GM23338 (cell line): ENCODE data around the gene SPAG7. TPM values are rescaled to one million over a fixed set of nuclear protein-coding genes. Genes with fewer than 3 reads are reported as not detected.

ENCODE experiments used
- ATAC-seq: fragments of 200-7000 bp; cut with Tn5 transposase; 3 replicates; pipeline ENCODE4 v1.9.1; 2020
- DNase-seq: peaks from one replicate; pipeline ENCODE4 v3.0.0-alpha.2; 2015; ENCODE audit warnings: low spot score
- H2AFZ ChIP-seq: fragments of 200-600 bp; sonication (generic); 2 replicates; pipeline ENCODE4 v1.8.0; 2016; ENCODE audit warnings: antibody characterized with exemption, mild to moderate bottlenecking, moderate library complexity
- H3F3A ChIP-seq: fragments of 200-600 bp; sonication (generic); replicated peaks from 2 replicates; pipeline ENCODE4 v1.8.0; 2017; ENCODE audit warnings: antibody characterized with exemption, mixed run types, low read depth
- H3K27ac ChIP-seq: fragments of 200-600 bp; sonication (generic); 2 replicates; pipeline ENCODE4 v1.6.1; 2016; ENCODE audit warnings: low read depth
- H3K27me3 ChIP-seq: fragments of 200-600 bp; sonication (generic); 2 replicates; pipeline ENCODE4 v1.8.0; 2016; ENCODE audit warnings: mild to moderate bottlenecking, mixed run types, moderate library complexity; ENCODE audit not compliant: insufficient read depth
- H3K36me3 ChIP-seq: fragments of 200-600 bp; sonication (generic); 2 replicates; pipeline ENCODE4 v1.8.0; 2016; ENCODE audit warnings: mild to moderate bottlenecking; ENCODE audit not compliant: insufficient read depth
- H3K4me1 ChIP-seq: fragments of 200-600 bp; sonication (generic); 2 replicates; pipeline ENCODE4 v1.8.0; 2016; ENCODE audit warnings: mild to moderate bottlenecking, moderate library complexity; ENCODE audit not compliant: insufficient read depth
- H3K4me2 ChIP-seq: fragments of 200-600 bp; sonication (generic); 2 replicates; pipeline ENCODE4 v1.7.1; 2017; ENCODE audit warnings: mixed run types
- H3K4me3 ChIP-seq: fragments of 200-600 bp; sonication (generic); 2 replicates; pipeline ENCODE4 v1.6.1; 2016; ENCODE audit warnings: mixed run types
- H3K79me2 ChIP-seq: fragments of 200-600 bp; sonication (generic); replicated peaks from 2 replicates; pipeline ENCODE4 v1.8.0; 2017; ENCODE audit warnings: mild to moderate bottlenecking; ENCODE audit not compliant: insufficient read depth
- H3K9me2 ChIP-seq: fragments of 200-600 bp; sonication (generic); 2 replicates; pipeline ENCODE4 v1.8.0; 2017; ENCODE audit not compliant: insufficient read depth
- H4K20me1 ChIP-seq: fragments of 200-600 bp; sonication (generic); replicated peaks from 2 replicates; pipeline ENCODE4 v1.8.0; 2017; ENCODE audit warnings: mild to moderate bottlenecking; ENCODE audit not compliant: insufficient read depth
- H3K27ac Mint-ChIP-seq: 2 replicates; pipeline ENCODE4 v1.8.0; 2020; ENCODE audit warnings: inconsistent platforms, mild to moderate bottlenecking, moderate library complexity, mixed read lengths
- H3K27me3 Mint-ChIP-seq: 3 replicates; pipeline ENCODE4 v1.8.0; 2022; ENCODE audit warnings: low read depth, mild to moderate bottlenecking, moderate library complexity, mixed read lengths, inconsistent platforms; ENCODE audit not compliant: insufficient read depth, poor library complexity
- H3K36me3 Mint-ChIP-seq: 3 replicates; pipeline ENCODE4 v1.8.0; 2021; ENCODE audit warnings: low read depth, mild to moderate bottlenecking, inconsistent platforms, moderate library complexity, mixed read lengths
- H3K4me1 Mint-ChIP-seq: 3 replicates; pipeline ENCODE4 v1.8.0; 2020; ENCODE audit warnings: mild to moderate bottlenecking, inconsistent platforms, mixed read lengths
- H3K4me3 Mint-ChIP-seq: 3 replicates; pipeline ENCODE4 v1.8.0; 2021; ENCODE audit warnings: moderate library complexity, mild to moderate bottlenecking, inconsistent platforms, mixed read lengths
- H3K9me3 Mint-ChIP-seq: 3 replicates; pipeline ENCODE4 v1.8.0; 2020; ENCODE audit warnings: moderate library complexity, mild to moderate bottlenecking, inconsistent platforms, mixed read lengths
- CREB1 ChIP-seq: fragments of 250-450 bp; sonication (Bioruptor Pico); IDR thresholded peaks from 2 replicates; pipeline ENCODE4 v1.5.0; 2020; ENCODE audit warnings: low read depth, mild to moderate bottlenecking, moderate library complexity
- EZH2phosphoT487 ChIP-seq: fragments of 200-600 bp; sonication (generic); IDR thresholded peaks from one replicate; pipeline ENCODE4 v1.8.1; 2018; ENCODE audit warnings: antibody characterized with exemption; ENCODE audit not compliant: unreplicated experiment
- JUNB ChIP-seq: IDR thresholded peaks from one replicate; pipeline ENCODE4 v1.6.1; 2016; ENCODE audit warnings: antibody characterized with exemption; ENCODE audit not compliant: unreplicated experiment
- NANOG ChIP-seq: IDR thresholded peaks from 2 replicates; pipeline ENCODE4 v1.6.1; 2016; ENCODE audit warnings: antibody characterized with exemption, borderline replicate concordance
- POLR2AphosphoS5 ChIP-seq: IDR thresholded peaks from 2 replicates; pipeline ENCODE4 v1.6.1; 2016; ENCODE audit warnings: antibody characterized with exemption, low read depth
- STAT1 ChIP-seq: IDR thresholded peaks from one replicate; pipeline ENCODE4 v1.6.1; 2016; ENCODE audit warnings: antibody characterized with exemption; ENCODE audit not compliant: unreplicated experiment
- polyA plus RNA-seq: library from polyadenylated mRNA; unstranded; fragments of >200 nt; fragmentation: Nextera tagmentation; extraction: Ambion mirVana; gene quantifications from 2 replicates; pipeline ENCODE4 v1.2.1, GENCODE V29; 2016
- total RNA-seq: library from RNA; depleted of rRNA; stranded (reverse); fragments of >200 nt; shearing (Covaris generic); gene quantifications from 2 replicates; pipeline ENCODE4 v1.2.3, GENCODE V29; 2014
- TF ChIP-seq, protein P1 (sequence below): IDR thresholded peaks from one replicate; pipeline ENCODE4 v1.6.1; 2018; ENCODE audit warnings: antibody characterized with exemption; ENCODE audit not compliant: unreplicated experiment
- TF ChIP-seq, protein P2 (sequence below), 2 experiments: fragments of 200-600 bp in 1 of 2; sonication (generic) in 1 of 2; conservative IDR thresholded peaks; 2 replicates each; pipeline versions ENCODE4 v1.5.1 to v1.6.1; 2016 to 2017; ENCODE audit warnings: antibody characterized with exemption in 2 of 2, low read depth in 2 of 2, mild to moderate bottlenecking in 2 of 2, moderate library complexity in 1 of 2

Gene SPAG7
- total and polyA plus RNA-seq, 2 experiments from 2014 or later, result 77.9 to 226 TPM

DNA sequence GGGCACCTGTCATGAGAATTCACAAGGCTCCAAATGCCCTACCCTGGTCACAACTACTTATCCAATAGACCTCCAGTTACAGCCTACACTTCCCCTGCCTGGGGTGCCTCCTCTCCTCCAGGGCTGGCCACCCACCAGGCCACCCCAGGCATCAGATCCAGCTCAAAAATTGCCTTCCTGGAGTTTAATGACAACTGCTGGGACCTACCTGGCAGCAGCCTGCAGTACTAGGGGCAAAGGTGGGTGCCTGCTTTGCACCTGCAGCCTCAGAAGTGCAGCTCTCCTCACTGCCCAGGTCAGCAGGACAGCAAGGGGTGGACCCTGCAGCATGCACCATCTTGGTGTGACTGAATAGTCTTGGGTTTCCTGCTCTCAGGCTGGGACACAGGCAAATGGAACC, 32.0 kb downstream of the SPAG7 start:
- Mint-ChIP-seq H3K27ac (no peak overlapping the region), H3K36me3 (peaks cover 49% of the 10 kb centered on the region), H3K9me3 (no peaks in the 10 kb centered on the region), H3K4me3 (no peak overlapping the region), H3K27me3 (peaks cover 17% of the 10 kb centered on the region), H3K4me1 (peaks cover 26% of the 10 kb centered on the region)
- no peak overlapping the region for H3K27ac ChIP-seq
- TF ChIP-seq CREB1 (CRISPR knock-in tag), result no peak
- TF ChIP-seq EZH2phosphoT487, result no peak
- TF ChIP-seq, protein P1, sequence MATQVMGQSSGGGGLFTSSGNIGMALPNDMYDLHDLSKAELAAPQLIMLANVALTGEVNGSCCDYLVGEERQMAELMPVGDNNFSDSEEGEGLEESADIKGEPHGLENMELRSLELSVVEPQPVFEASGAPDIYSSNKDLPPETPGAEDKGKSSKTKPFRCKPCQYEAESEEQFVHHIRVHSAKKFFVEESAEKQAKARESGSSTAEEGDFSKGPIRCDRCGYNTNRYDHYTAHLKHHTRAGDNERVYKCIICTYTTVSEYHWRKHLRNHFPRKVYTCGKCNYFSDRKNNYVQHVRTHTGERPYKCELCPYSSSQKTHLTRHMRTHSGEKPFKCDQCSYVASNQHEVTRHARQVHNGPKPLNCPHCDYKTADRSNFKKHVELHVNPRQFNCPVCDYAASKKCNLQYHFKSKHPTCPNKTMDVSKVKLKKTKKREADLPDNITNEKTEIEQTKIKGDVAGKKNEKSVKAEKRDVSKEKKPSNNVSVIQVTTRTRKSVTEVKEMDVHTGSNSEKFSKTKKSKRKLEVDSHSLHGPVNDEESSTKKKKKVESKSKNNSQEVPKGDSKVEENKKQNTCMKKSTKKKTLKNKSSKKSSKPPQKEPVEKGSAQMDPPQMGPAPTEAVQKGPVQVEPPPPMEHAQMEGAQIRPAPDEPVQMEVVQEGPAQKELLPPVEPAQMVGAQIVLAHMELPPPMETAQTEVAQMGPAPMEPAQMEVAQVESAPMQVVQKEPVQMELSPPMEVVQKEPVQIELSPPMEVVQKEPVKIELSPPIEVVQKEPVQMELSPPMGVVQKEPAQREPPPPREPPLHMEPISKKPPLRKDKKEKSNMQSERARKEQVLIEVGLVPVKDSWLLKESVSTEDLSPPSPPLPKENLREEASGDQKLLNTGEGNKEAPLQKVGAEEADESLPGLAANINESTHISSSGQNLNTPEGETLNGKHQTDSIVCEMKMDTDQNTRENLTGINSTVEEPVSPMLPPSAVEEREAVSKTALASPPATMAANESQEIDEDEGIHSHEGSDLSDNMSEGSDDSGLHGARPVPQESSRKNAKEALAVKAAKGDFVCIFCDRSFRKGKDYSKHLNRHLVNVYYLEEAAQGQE, result no peak
- no peak for ATAC-seq
- peaks cover 12% of the 10 kb centered on the region for H3F3A ChIP-seq
- peaks cover 12% of the 10 kb centered on the region for H3K79me2 ChIP-seq
- no peak overlapping the region for H2AFZ ChIP-seq
- no peaks in the 10 kb centered on the region; the same call in 1 of the 2 replicates for H3K36me3 ChIP-seq
- no peak overlapping the region for H3K4me2 ChIP-seq
- no peaks in the 10 kb centered on the region for H4K20me1 ChIP-seq
- no peak overlapping the region for H3K4me3 ChIP-seq
- H3K27me3 ChIP-seq, result no peaks in the 10 kb centered on the region
- peaks cover 8% of the 10 kb centered on the region for H3K4me1 ChIP-seq
- no peaks in the 10 kb centered on the region for H3K9me2 ChIP-seq
- DNase-seq, result no peak

DNA sequence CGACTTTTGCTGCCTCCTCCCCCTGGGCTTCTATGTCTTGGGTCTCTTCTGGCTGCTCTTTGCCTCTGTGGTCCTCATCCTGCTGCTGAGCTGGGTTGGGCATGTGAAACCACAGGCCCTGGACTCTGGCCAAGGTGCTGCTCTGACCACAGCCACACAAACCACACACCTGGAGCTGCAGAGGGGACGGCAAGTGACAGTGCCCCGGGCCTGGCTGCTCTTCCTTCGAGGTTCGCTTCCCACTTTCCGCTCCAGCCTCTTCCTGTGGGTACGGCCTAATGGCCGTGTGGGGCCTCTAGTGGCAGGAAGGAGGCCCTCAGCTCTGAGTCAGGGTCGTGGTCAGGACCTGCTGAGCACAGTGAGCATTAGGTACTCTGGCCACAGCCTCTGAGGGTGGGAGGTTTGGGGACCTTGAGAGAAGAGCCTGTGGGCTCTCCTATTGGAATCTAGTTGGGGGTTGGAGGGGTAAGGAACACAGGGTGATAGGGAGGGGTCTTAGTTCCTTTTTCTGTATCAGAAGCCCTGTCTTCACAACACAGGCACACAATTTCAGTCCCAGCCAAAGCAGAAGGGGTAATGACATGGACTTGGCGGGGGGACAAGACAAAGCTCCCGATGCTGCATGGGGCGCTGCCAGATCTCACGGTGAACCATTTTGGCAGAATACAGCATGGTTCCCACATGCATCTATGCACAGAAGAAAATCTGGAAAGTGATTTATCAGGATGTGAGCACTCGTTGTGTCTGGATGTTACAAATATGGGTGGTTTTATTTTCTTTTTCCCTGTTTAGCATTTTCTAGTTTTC, 33.2 kb downstream of the SPAG7 start:
- Mint-ChIP-seq H3K4me1 (peaks cover 26% of the 10 kb centered on the region), H3K9me3 (no peaks in the 10 kb centered on the region), H3K27me3 (peaks cover 10% of the 10 kb centered on the region), H3K27ac (no peak overlapping the region), H3K4me3 (no peak overlapping the region), H3K36me3 (peaks cover 42% of the 10 kb centered on the region)
- H3K36me3 ChIP-seq, result no peaks in the 10 kb centered on the region; the same call in 1 of the 2 replicates
- H3K4me2 ChIP-seq, result no peak overlapping the region
- peaks cover 11% of the 10 kb centered on the region for H3K79me2 ChIP-seq
- peaks cover 8% of the 10 kb centered on the region for H3K4me1 ChIP-seq
- H4K20me1 ChIP-seq, result no peaks in the 10 kb centered on the region
- H3K27me3 ChIP-seq, result no peaks in the 10 kb centered on the region
- no peak overlapping the region for H2AFZ ChIP-seq
- TF ChIP-seq, protein P1, result peak; percentile 4
- no peak for TF ChIP-seq NANOG
- no peak for TF ChIP-seq CREB1 (CRISPR knock-in tag)
- TF ChIP-seq STAT1, result no peak
- TF ChIP-seq, protein P2, sequence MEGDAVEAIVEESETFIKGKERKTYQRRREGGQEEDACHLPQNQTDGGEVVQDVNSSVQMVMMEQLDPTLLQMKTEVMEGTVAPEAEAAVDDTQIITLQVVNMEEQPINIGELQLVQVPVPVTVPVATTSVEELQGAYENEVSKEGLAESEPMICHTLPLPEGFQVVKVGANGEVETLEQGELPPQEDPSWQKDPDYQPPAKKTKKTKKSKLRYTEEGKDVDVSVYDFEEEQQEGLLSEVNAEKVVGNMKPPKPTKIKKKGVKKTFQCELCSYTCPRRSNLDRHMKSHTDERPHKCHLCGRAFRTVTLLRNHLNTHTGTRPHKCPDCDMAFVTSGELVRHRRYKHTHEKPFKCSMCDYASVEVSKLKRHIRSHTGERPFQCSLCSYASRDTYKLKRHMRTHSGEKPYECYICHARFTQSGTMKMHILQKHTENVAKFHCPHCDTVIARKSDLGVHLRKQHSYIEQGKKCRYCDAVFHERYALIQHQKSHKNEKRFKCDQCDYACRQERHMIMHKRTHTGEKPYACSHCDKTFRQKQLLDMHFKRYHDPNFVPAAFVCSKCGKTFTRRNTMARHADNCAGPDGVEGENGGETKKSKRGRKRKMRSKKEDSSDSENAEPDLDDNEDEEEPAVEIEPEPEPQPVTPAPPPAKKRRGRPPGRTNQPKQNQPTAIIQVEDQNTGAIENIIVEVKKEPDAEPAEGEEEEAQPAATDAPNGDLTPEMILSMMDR (conservative IDR thresholded peaks at IDR 0.05; ENCODE audit: low read depth in 2 of 2), result peak; percentile 43 to 59
- no peak for TF ChIP-seq JUNB
- TF ChIP-seq POLR2AphosphoS5, result peak; percentile 42; the same call in 1 of the 2 replicates
- no peaks in the 10 kb centered on the region for H3K9me2 ChIP-seq
- no peak overlapping the region for H3K4me3 ChIP-seq
- DNase-seq, result peak; percentile 70
- peaks cover 11% of the 10 kb centered on the region for H3F3A ChIP-seq
- H3K27ac ChIP-seq, result peak overlapping the region; percentile 45; the same call in 1 of the 2 replicates
- ATAC-seq, result peak; percentile 87
